H9 (cell line): ENCODE measurements around the gene CDC42EP4. TPM values are rescaled to one million over a fixed set of nuclear protein-coding genes. Genes with fewer than 3 reads are reported as not detected.

Source experiments
- DNase-seq: peaks from one replicate; pipeline ENCODE4 v3.0.0-alpha.2; 2017
- H2AFZ ChIP-seq: one replicate; pipeline ENCODE4 v1.6.1; 2013; ENCODE audit warnings: mild to moderate bottlenecking, low read length, control low read depth, moderate library complexity
- H2AK5ac ChIP-seq: 2 replicates; pipeline ENCODE4 v1.6.1; 2013; ENCODE audit warnings: low read length, control low read depth, mixed read lengths; ENCODE audit not compliant: insufficient read length
- H2BK120ac ChIP-seq: one replicate; pipeline ENCODE4 v1.6.1; 2013; ENCODE audit warnings: low read depth, mild to moderate bottlenecking, low read length, control low read depth, inconsistent platforms; ENCODE audit not compliant: poor library complexity, severe bottlenecking
- H2BK12ac ChIP-seq: 2 replicates; pipeline ENCODE4 v1.6.1; 2013; ENCODE audit warnings: low read length, control low read depth, mixed read lengths, low read depth; ENCODE audit not compliant: insufficient read length
- H2BK15ac ChIP-seq: 2 replicates; pipeline ENCODE4 v1.6.1; 2013; ENCODE audit warnings: low read depth, low read length, control low read depth
- H2BK20ac ChIP-seq: one replicate; pipeline ENCODE4 v1.6.1; 2013; ENCODE audit warnings: low read depth, mild to moderate bottlenecking, low read length, control low read depth, inconsistent platforms; ENCODE audit not compliant: poor library complexity, severe bottlenecking
- H2BK5ac ChIP-seq: 2 replicates; pipeline ENCODE4 v1.6.1; 2013; ENCODE audit warnings: low read length, control low read depth, mixed read lengths; ENCODE audit not compliant: insufficient read length
- H3K14ac ChIP-seq: 2 replicates; pipeline ENCODE4 v1.6.1; 2013; ENCODE audit warnings: low read length, control low read depth; ENCODE audit not compliant: insufficient read depth
- H3K18ac ChIP-seq: 2 replicates; pipeline ENCODE4 v1.6.1; 2013; ENCODE audit warnings: low read depth, mild to moderate bottlenecking, mixed read lengths, low read length, control low read depth; ENCODE audit not compliant: insufficient read length
- H3K23ac ChIP-seq: 2 replicates; pipeline ENCODE4 v1.6.1; 2013; ENCODE audit warnings: low read length, control low read depth, mixed read lengths, low read depth; ENCODE audit not compliant: insufficient read length
- H3K23me2 ChIP-seq: 2 replicates; pipeline ENCODE4 v1.6.1; 2013; ENCODE audit warnings: low read depth, mild to moderate bottlenecking, mixed read lengths, low read length, control low read depth; ENCODE audit not compliant: insufficient read length, poor library complexity, severe bottlenecking
- H3K27ac ChIP-seq: 2 replicates; pipeline ENCODE4 v1.5.1; 2013; ENCODE audit warnings: low read length, control low read depth, mixed read lengths, low read depth; ENCODE audit not compliant: insufficient read length
- H3K27me3 ChIP-seq: 2 replicates; pipeline ENCODE4 v1.6.1; 2013; ENCODE audit warnings: low read length, control low read depth, inconsistent platforms; ENCODE audit not compliant: insufficient read depth
- H3K4ac ChIP-seq: 2 replicates; pipeline ENCODE4 v1.6.1; 2013; ENCODE audit warnings: low read depth, mild to moderate bottlenecking, control low read depth, inconsistent platforms, low read length, moderate library complexity
- H3K4me1 ChIP-seq: 2 replicates; pipeline ENCODE4 v1.6.1; 2013; ENCODE audit warnings: low read length, control low read depth, inconsistent platforms; ENCODE audit not compliant: insufficient read depth
- H3K4me2 ChIP-seq: 2 replicates; pipeline ENCODE4 v1.6.1; 2013; ENCODE audit warnings: low read length, control low read depth, mixed read lengths; ENCODE audit not compliant: insufficient read length, insufficient read depth
- H3K56ac ChIP-seq: 2 replicates; pipeline ENCODE4 v1.6.1; 2013; ENCODE audit warnings: low read depth, mild to moderate bottlenecking, mixed read lengths, low read length, control low read depth; ENCODE audit not compliant: insufficient read length
- H3K79me1 ChIP-seq: 2 replicates; pipeline ENCODE4 v1.6.1; 2013; ENCODE audit warnings: low read depth, mild to moderate bottlenecking, moderate library complexity, low read length, control low read depth, inconsistent platforms; ENCODE audit not compliant: insufficient read depth, poor library complexity, severe bottlenecking
- H3K79me2 ChIP-seq: 2 replicates; pipeline ENCODE4 v1.6.1; 2013; ENCODE audit warnings: low read length, control low read depth, inconsistent platforms; ENCODE audit not compliant: insufficient read depth
- H3K9ac ChIP-seq: 2 replicates; pipeline ENCODE4 v1.6.1; 2013; ENCODE audit warnings: low read length, control low read depth, mixed read lengths; ENCODE audit not compliant: insufficient read length; ENCODE audit errors: extremely low read depth
- H3K9me3 ChIP-seq: one replicate; pipeline ENCODE4 v1.6.1; 2013; ENCODE audit warnings: low read depth, low read length, inconsistent platforms; ENCODE audit not compliant: control insufficient read depth
- H3T11ph ChIP-seq: one replicate; pipeline ENCODE4 v1.6.1; 2013; ENCODE audit warnings: mild to moderate bottlenecking, low read length, control low read depth, inconsistent platforms
- H4K20me1 ChIP-seq: one replicate; pipeline ENCODE4 v1.6.1; 2013; ENCODE audit not compliant: control insufficient read depth, insufficient read length, insufficient read depth
- H4K5ac ChIP-seq: 2 replicates; pipeline ENCODE4 v1.6.1; 2013; ENCODE audit warnings: low read depth, mild to moderate bottlenecking, mixed read lengths, low read length, control low read depth; ENCODE audit not compliant: insufficient read length
- H4K8ac ChIP-seq: replicated peaks from 2 replicates; pipeline ENCODE4 v1.6.1; 2013; ENCODE audit warnings: low read length, control low read depth, mixed read lengths, low read depth; ENCODE audit not compliant: insufficient read length
- H4K91ac ChIP-seq: 2 replicates; pipeline ENCODE4 v1.6.1; 2013; ENCODE audit warnings: low read depth, mild to moderate bottlenecking, moderate library complexity, mixed read lengths, low read length, control low read depth; ENCODE audit not compliant: insufficient read length
- H3K27ac Mint-ChIP-seq, 3 experiments: 2 replicates in 2 of 3; 3 replicates in 1 of 3; pipeline ENCODE4 v1.8.0; 2020 to 2021; ENCODE audit warnings: mixed read lengths in 3 of 3, mild to moderate bottlenecking in 1 of 3, moderate library complexity in 1 of 3
- H3K27me3 Mint-ChIP-seq: 2 replicates; pipeline ENCODE4 v1.8.0; 2021; ENCODE audit warnings: low read depth, mild to moderate bottlenecking, moderate library complexity, mixed read lengths
- H3K36me3 Mint-ChIP-seq, 3 experiments: 2 replicates in 2 of 3; 3 replicates in 1 of 3; pipeline ENCODE4 v1.8.0; 2020 to 2021; ENCODE audit warnings: low read depth in 3 of 3, mixed read lengths in 3 of 3; ENCODE audit not compliant: insufficient read depth in 1 of 3
- H3K4me1 Mint-ChIP-seq, 2 experiments: 2 replicates each; pipeline ENCODE4 v1.8.0; 2020; ENCODE audit warnings: mixed read lengths in 2 of 2
- H3K4me3 Mint-ChIP-seq, 2 experiments: 2 replicates in 1 of 2; 3 replicates in 1 of 2; pipeline ENCODE4 v1.8.0; 2020 to 2021; ENCODE audit warnings: mild to moderate bottlenecking in 2 of 2, mixed read lengths in 2 of 2, moderate library complexity in 1 of 2
- H3K9me3 Mint-ChIP-seq, 2 experiments: 2 replicates in 1 of 2; 3 replicates in 1 of 2; pipeline ENCODE4 v1.8.0; 2020; ENCODE audit warnings: mild to moderate bottlenecking in 2 of 2, mixed read lengths in 2 of 2, moderate library complexity in 1 of 2
- CTCF ChIP-seq: fragments of 200-600 bp; sonication (generic); conservative IDR thresholded peaks from 3 replicates; pipeline ENCODE4 v1.8.0; 2021; ENCODE audit warnings: antibody characterized with exemption, mild to moderate bottlenecking
- WGBS: extraction: QIAGEN DNeasy Blood & Tissue Kit; methylation state at CpG from one replicate; pipeline ENCODE4 v1.1.7; 2013; ENCODE audit warnings: missing lambda C conversion rate, low lambda C conversion rate, mixed read lengths; ENCODE audit not compliant: insufficient read length; ENCODE audit errors: extremely low coverage; 5-methylcytosine and 5-hydroxymethylcytosine counted together
- total RNA-seq: library from RNA; stranded (reverse); gene quantifications from 2 replicates; pipeline ENCODE4 v1.2.1, GENCODE V29; 2021

Gene CDC42EP4
- total RNA-seq, 1 experiment from 2014 or later: 27.1 TPM

DNA sequence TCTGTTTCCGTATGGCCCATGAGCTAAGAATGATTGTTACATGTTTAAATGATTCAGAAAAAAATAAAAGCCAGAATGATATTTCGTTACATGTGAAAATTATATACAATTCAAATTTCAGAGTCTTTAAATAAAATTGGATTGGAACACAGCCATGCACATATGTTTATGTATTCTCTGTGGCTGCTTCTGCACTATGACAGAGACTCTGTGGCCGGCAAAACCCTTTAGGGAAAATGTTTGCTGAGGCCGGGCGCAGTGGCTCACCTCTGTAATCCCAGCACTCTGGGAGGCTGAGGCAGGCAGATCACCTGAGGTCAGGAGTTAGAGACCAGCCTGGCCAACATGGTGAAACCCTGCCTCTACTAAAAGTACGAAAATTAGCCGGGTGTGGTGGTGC lies 15.9 kb upstream of the CDC42EP4 start:
- H2BK120ac ChIP-seq: no peak overlapping the region

More for the DNA sequence above, 15.9 kb upstream of the CDC42EP4 start:
- H3K27me3 Mint-ChIP-seq: peaks cover 7% of the 10 kb centered on the region
- H2BK12ac ChIP-seq: no peak overlapping the region
- H2AFZ ChIP-seq: no peak overlapping the region
- no peak overlapping the region for H2BK20ac ChIP-seq
- H3K4me1 Mint-ChIP-seq: peaks cover 26 to 29% of the 10 kb centered on the region in 2 experiments
- no peak overlapping the region for H3K4me3 Mint-ChIP-seq
- no peak overlapping the region for H4K91ac ChIP-seq
- DNase-seq: no peak
- no peaks in the 10 kb centered on the region for H3K79me1 ChIP-seq
- H3K4ac ChIP-seq: no peak overlapping the region
- H4K20me1 ChIP-seq: no peaks in the 10 kb centered on the region
- H3K27ac Mint-ChIP-seq: no peak overlapping the region
- no peak overlapping the region for H2BK15ac ChIP-seq
- H4K8ac ChIP-seq: no peak overlapping the region
- H3K4me1 ChIP-seq: peaks cover 8% of the 10 kb centered on the region; the same call in 1 of the 2 replicates
- WGBS: no CpG with 5 or more reads among the region's 7 CpGs
- H3K4me2 ChIP-seq: no peak overlapping the region
- no peak overlapping the region for H2AK5ac ChIP-seq
- H2BK5ac ChIP-seq: no peak overlapping the region
- no peak overlapping the region for H3K18ac ChIP-seq
- H3T11ph ChIP-seq: no peak overlapping the region
- no peak overlapping the region for H4K5ac ChIP-seq
- H3K27me3 ChIP-seq: no peaks in the 10 kb centered on the region
- H3K36me3 Mint-ChIP-seq: no peaks in the 10 kb centered on the region
- H3K27ac ChIP-seq: no peak overlapping the region
- H3K9me3 Mint-ChIP-seq: no peaks in the 10 kb centered on the region
- H3K14ac ChIP-seq: no peak overlapping the region
- no peak overlapping the region for H3K23ac ChIP-seq
- H3K56ac ChIP-seq: no peak overlapping the region
- no peak for TF ChIP-seq CTCF
- H3K9me3 ChIP-seq: no peaks in the 10 kb centered on the region
- H3K23me2 ChIP-seq: no peaks in the 10 kb centered on the region
- H3K79me2 ChIP-seq: no peaks in the 10 kb centered on the region
- H3K9ac ChIP-seq: no peak overlapping the region
